SU-DHL-6 (cell line): ENCODE data around the gene KPTN.

Experiments
- EZH2phosphoT487 ChIP-seq: fragments of 200-600 bp; sonication (generic), shearing (Covaris generic); conservative IDR thresholded peaks from 2 replicates; pipeline ENCODE4 v1.6.1; 2018; ENCODE audit warnings: mild to moderate bottlenecking, antibody characterized with exemption, low read length, moderate library complexity, mixed read lengths
- TF ChIP-seq, protein P1 (sequence below): fragments of 200-600 bp; sonication (generic); IDR thresholded peaks from one replicate; pipeline ENCODE4 v1.5.1; 2017; ENCODE audit warnings: antibody characterized with exemption, mild to moderate bottlenecking, low read length, moderate library complexity; ENCODE audit not compliant: insufficient read depth, poor library complexity, severe bottlenecking

DNA sequence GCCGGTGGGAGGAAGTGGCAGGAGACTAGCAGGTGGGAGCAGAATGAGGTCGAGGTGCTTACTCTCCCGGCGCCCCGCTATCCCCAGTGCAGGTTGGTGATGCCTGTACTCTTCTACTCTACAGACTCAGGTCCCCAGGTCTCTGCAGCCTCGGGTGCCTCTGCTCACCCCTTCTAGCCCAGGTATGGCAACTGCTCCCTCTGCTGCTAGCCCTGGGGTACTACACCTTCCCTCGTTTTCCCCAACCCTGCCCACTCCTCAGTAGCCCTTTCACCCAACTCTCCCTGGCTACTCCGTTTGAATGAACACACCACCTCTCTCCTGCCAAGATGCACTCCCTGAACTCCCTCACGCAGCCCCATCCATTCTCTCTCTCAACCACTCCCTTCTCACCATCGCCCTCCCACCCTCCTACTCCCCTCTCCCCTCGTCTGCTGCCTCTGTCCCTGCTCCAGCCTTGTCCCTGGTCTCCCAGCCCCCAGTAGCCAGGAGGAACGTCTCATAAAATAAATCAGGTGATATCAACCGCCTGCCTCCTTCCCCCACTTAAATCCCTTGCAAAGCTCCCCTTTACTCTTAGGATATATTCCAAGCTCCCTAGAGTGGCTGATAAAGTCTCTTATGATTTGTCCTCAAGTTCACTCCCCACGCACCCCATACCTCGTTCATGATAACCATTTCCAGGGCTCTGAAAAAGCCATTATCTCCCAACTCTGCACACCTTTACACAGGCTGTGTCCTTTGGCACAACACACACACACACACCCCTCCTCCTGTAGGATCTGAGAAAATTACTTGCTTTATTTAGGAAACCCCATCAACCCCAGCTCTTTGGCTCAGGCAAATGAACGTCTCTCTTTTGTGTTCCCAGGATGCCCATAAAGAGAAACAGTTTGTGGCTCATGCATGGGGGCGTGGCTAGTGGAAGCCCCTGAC is 56.5 kb downstream of the KPTN start:
- TF ChIP-seq, protein P1, sequence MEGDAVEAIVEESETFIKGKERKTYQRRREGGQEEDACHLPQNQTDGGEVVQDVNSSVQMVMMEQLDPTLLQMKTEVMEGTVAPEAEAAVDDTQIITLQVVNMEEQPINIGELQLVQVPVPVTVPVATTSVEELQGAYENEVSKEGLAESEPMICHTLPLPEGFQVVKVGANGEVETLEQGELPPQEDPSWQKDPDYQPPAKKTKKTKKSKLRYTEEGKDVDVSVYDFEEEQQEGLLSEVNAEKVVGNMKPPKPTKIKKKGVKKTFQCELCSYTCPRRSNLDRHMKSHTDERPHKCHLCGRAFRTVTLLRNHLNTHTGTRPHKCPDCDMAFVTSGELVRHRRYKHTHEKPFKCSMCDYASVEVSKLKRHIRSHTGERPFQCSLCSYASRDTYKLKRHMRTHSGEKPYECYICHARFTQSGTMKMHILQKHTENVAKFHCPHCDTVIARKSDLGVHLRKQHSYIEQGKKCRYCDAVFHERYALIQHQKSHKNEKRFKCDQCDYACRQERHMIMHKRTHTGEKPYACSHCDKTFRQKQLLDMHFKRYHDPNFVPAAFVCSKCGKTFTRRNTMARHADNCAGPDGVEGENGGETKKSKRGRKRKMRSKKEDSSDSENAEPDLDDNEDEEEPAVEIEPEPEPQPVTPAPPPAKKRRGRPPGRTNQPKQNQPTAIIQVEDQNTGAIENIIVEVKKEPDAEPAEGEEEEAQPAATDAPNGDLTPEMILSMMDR = peak; percentile 63
- TF ChIP-seq EZH2phosphoT487 = no peak
